CD14-positive monocyte (primary cell): Measurements from ENCODE around the gene PDGFB. TPM values are rescaled to one million over a fixed set of nuclear protein-coding genes. Genes with fewer than 3 reads are reported as not detected.

Experiments used
- DNase-seq, 3 donors: peaks; one replicate each; pipeline ENCODE4 v3.0.0-alpha.2; 2011 to 2022
- H2AFZ ChIP-seq: 2 replicates; pipeline ENCODE4 v1.6.0; 2012; ENCODE audit warnings: mild to moderate bottlenecking, low read depth, low read length, inconsistent platforms; ENCODE audit not compliant: insufficient read depth, poor library complexity, severe bottlenecking
- H3K27ac ChIP-seq, 2 donors: 1 replicate in 1 of 2; 2 replicates in 1 of 2; pipeline ENCODE4 v1.5.1; 2012 to 2013; ENCODE audit warnings: low read length in 2 of 2, control low read depth in 1 of 2, inconsistent platforms in 1 of 2, low read depth in 1 of 2, mild to moderate bottlenecking in 1 of 2
- H3K27me3 ChIP-seq, 2 donors: one replicate each; pipeline versions ENCODE4 v1.6.0 to v1.6.1; 2011 to 2013; ENCODE audit warnings: low read length in 2 of 2; ENCODE audit not compliant: control insufficient read depth in 2 of 2, insufficient read depth in 2 of 2
- H3K36me3 ChIP-seq, 2 donors: replicated peaks in 1 of 2; 1 replicate in 1 of 2; 2 replicates in 1 of 2; pipeline versions ENCODE4 v1.5.1 to v1.6.1; 2012 to 2013; ENCODE audit warnings: low read length in 2 of 2, control low read depth in 1 of 2, inconsistent platforms in 1 of 2, mild to moderate bottlenecking in 1 of 2; ENCODE audit not compliant: insufficient read depth in 2 of 2, control insufficient read depth in 1 of 2
- H3K4me1 ChIP-seq, 2 donors: 1 replicate in 1 of 2; 2 replicates in 1 of 2; pipeline versions ENCODE4 v1.5.1 to v1.6.1; 2012 to 2013; ENCODE audit warnings: low read length in 2 of 2, control low read depth in 1 of 2, inconsistent platforms in 1 of 2, mild to moderate bottlenecking in 1 of 2, moderate library complexity in 1 of 2; ENCODE audit not compliant: insufficient read depth in 2 of 2, control insufficient read depth in 1 of 2
- H3K4me2 ChIP-seq: replicated peaks from 2 replicates; pipeline ENCODE3; 2012; ENCODE audit warnings: low read length, moderate library complexity, mild to moderate bottlenecking; ENCODE audit not compliant: poor library complexity, severe bottlenecking; ENCODE audit errors: extremely low read depth
- H3K4me3 ChIP-seq, 3 experiments: fragments of 200-600 bp in 1 of 3; sonication (generic) in 1 of 3; replicated peaks in 1 of 3; 1 replicate in 2 of 3; 2 replicates in 1 of 3; pipeline ENCODE4 v1.5.1; 2011 to 2013; ENCODE audit warnings: low read length in 3 of 3, mild to moderate bottlenecking in 3 of 3, control low read depth in 2 of 3, low read depth in 2 of 3, inconsistent platforms in 1 of 3, moderate library complexity in 1 of 3
- H3K79me2 ChIP-seq: 2 replicates; pipeline ENCODE4 v1.6.0; 2012; ENCODE audit warnings: mild to moderate bottlenecking, control low read depth, inconsistent platforms, low read length, moderate library complexity; ENCODE audit not compliant: insufficient read depth
- H3K9ac ChIP-seq: 2 replicates; pipeline ENCODE4 v1.6.0; 2017; ENCODE audit warnings: low read length, mild to moderate bottlenecking; ENCODE audit not compliant: insufficient read depth, poor library complexity, severe bottlenecking
- H3K9me3 ChIP-seq, 2 donors: replicated peaks in 1 of 2; 1 replicate in 1 of 2; 2 replicates in 1 of 2; pipeline versions ENCODE4 v1.5.1 to v1.6.1; 2012 to 2013; ENCODE audit warnings: low read length in 2 of 2, control low read depth in 1 of 2; ENCODE audit not compliant: control insufficient read depth in 1 of 2, insufficient read depth in 1 of 2
- H4K20me1 ChIP-seq: 2 replicates; pipeline ENCODE4 v1.6.0; 2012; ENCODE audit warnings: mild to moderate bottlenecking, low read length, control low read depth, moderate library complexity; ENCODE audit not compliant: insufficient read depth
- H3K27ac Mint-ChIP-seq, 7 donors: one replicate each; pipeline ENCODE4 v1.8.0; 2020; ENCODE audit warnings: mild to moderate bottlenecking in 7 of 7, mixed read lengths in 7 of 7, moderate library complexity in 6 of 7, inconsistent platforms in 2 of 7
- H3K27me3 Mint-ChIP-seq, 3 donors: one replicate each; pipeline ENCODE4 v1.8.0; 2021 to 2022; ENCODE audit warnings: low read depth in 3 of 3, mild to moderate bottlenecking in 3 of 3, mixed read lengths in 3 of 3, moderate library complexity in 3 of 3, inconsistent platforms in 1 of 3
- H3K36me3 Mint-ChIP-seq, 2 donors: one replicate each; pipeline ENCODE4 v1.8.0; 2020; ENCODE audit warnings: mixed read lengths in 2 of 2, inconsistent platforms in 1 of 2, mild to moderate bottlenecking in 1 of 2
- H3K4me1 Mint-ChIP-seq: one replicate; pipeline ENCODE4 v1.8.0; 2020; ENCODE audit warnings: mild to moderate bottlenecking, mixed read lengths
- H3K4me3 Mint-ChIP-seq, 2 donors: one replicate each; pipeline ENCODE4 v1.8.0; 2020; ENCODE audit warnings: mild to moderate bottlenecking in 2 of 2, mixed read lengths in 2 of 2, moderate library complexity in 1 of 2
- H3K9me3 Mint-ChIP-seq, 7 donors: one replicate each; pipeline ENCODE4 v1.8.0; 2020 to 2022; ENCODE audit warnings: mixed read lengths in 7 of 7, mild to moderate bottlenecking in 6 of 7, moderate library complexity in 6 of 7, inconsistent platforms in 2 of 7
- WGBS: methylation state at CpG from one replicate; pipeline ENCODE4 v1.1.5; 2013; ENCODE audit warnings: missing lambda C conversion rate; ENCODE audit not compliant: insufficient coverage; 5-methylcytosine and 5-hydroxymethylcytosine counted together
- intact Hi-C, 2 donors: fragments of 100-400 bp; cut with micrococcal nuclease; formaldehyde crosslinking; loops; one replicate each; pipeline versions ENCODE4 v1.15.0 to v1.15.1; 2023
- polyA plus RNA-seq, 3 donors: library from polyadenylated mRNA; depleted of rRNA in 1 of 3; unstranded in 2 of 3; stranded (reverse) in 1 of 3; fragments of 300-500 nt in 2 of 3; fragments of >200 nt in 1 of 3; fragmentation: Illumina TruSeq in 2 of 3; gene quantifications; 1 replicate in 2 of 3; 2 replicates in 1 of 3; pipeline ENCODE4 v1.2.3, GENCODE V29; 2012 to 2021
- TF ChIP-seq, protein P1 (sequence below): fragments of 200-600 bp; IDR thresholded peaks from one replicate; pipeline ENCODE4 v1.8.0; 2022; ENCODE audit warnings: antibody characterized with exemption, mild to moderate bottlenecking

The PDGFB gene
- polyA plus RNA-seq, 3 donors = 0.15 TPM; not detected in 2

DNA sequence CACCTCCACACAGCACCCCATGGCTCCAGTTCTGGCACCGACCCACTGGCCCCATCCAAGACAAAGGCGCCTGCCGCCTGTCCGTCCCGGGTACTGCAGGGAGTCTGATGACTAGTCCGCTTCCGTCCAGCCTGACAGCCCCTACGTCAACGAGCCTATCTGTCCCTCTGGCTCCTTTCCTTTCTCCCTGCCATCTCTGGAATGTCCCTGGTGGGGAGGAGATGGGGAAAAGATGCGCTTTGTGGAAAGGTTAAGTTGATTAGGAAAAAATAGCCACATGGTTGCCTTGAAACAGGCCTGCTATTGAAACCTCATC lies 10.4 kb downstream of the PDGFB start:
- peaks cover 94 to 100% (median 100%) of the 10 kb centered on the region in 3 donors for H3K27me3 Mint-ChIP-seq
- DNase-seq = peak; percentile 18 to 63 (median 27)
- no peak overlapping the region for H3K27ac Mint-ChIP-seq
- intact Hi-C loops = no loop called here
- Histone ChIP-seq H3K4me3 (no peak overlapping the region), H3K4me2 (no peak overlapping the region), H2AFZ (no peak overlapping the region), H3K36me3 (no peaks in the 10 kb centered on the region), H3K79me2 (no peaks in the 10 kb centered on the region), H3K27ac (no peak overlapping the region), H4K20me1 (no peaks in the 10 kb centered on the region), H3K9me3 (peaks cover 0 to 40% of the 10 kb centered on the region in 2 donors), H3K4me1 (peaks cover 9 to 20% of the 10 kb centered on the region in 2 donors), H3K27me3 (peaks cover 73 to 100% of the 10 kb centered on the region in 2 donors), H3K9ac (no peak overlapping the region)
- H3K4me1 Mint-ChIP-seq = peaks cover 45% of the 10 kb centered on the region
- 0% methylated on average over 1 of the region's 10 CpGs for WGBS
- H3K36me3 Mint-ChIP-seq = peaks cover 9 to 13% of the 10 kb centered on the region in 2 donors
- H3K4me3 Mint-ChIP-seq = peak overlapping the region in 1 of 2 donors; percentile 75
- peaks cover 0 to 24% (median 9%) of the 10 kb centered on the region in 7 donors for H3K9me3 Mint-ChIP-seq
- TF ChIP-seq, protein P1, sequence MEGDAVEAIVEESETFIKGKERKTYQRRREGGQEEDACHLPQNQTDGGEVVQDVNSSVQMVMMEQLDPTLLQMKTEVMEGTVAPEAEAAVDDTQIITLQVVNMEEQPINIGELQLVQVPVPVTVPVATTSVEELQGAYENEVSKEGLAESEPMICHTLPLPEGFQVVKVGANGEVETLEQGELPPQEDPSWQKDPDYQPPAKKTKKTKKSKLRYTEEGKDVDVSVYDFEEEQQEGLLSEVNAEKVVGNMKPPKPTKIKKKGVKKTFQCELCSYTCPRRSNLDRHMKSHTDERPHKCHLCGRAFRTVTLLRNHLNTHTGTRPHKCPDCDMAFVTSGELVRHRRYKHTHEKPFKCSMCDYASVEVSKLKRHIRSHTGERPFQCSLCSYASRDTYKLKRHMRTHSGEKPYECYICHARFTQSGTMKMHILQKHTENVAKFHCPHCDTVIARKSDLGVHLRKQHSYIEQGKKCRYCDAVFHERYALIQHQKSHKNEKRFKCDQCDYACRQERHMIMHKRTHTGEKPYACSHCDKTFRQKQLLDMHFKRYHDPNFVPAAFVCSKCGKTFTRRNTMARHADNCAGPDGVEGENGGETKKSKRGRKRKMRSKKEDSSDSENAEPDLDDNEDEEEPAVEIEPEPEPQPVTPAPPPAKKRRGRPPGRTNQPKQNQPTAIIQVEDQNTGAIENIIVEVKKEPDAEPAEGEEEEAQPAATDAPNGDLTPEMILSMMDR = peak; percentile 12

DNA sequence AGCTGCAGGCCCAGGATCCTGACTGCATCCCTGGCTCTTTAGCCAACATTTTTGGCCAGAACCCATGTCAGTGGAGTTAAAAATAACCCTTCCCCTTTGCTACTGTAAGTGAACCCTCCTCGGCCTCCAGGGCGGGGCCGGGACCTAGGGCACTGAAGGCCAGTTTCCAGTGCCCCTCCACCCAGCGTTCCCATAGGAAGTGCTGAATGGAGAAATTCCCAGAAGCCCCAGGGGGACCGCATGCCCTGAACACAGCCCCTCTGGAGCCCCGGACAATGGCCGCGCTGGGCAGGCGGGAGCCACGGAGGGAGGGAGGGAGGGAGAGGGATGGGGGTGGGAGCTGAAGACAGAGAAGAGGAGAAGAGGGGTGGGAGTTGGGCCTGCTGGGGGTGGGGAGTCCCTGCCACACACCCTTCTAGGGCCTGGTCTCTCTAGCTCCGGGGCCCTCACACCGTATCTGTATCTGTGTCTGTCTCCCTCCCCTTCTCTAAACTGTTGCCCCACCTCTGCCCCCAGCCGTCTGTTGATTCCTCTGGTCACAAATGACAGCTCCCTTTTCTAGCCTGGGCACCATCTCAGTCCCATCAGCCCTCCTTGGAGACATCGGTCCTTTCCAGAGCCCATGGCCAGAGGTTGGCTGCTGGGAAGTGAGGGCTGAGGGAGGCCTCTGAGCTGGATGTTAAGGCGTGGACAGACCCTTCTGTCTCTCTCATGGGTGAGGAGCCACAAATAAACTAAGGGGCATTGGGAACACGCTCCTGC lies 10.9 kb downstream of the PDGFB start:
- H3K4me1 ChIP-seq = peaks cover 9 to 20% of the 10 kb centered on the region in 2 donors
- peaks cover 73 to 100% of the 10 kb centered on the region in 2 donors for H3K27me3 ChIP-seq
- peaks cover 45% of the 10 kb centered on the region for H3K4me1 Mint-ChIP-seq

More for the DNA sequence above, 10.9 kb downstream of the PDGFB start:
- H3K79me2 ChIP-seq = no peaks in the 10 kb centered on the region
- H3K4me2 ChIP-seq = no peak overlapping the region
- Mint-ChIP-seq H3K4me3 (peak overlapping the region in 1 of 2 donors; percentile 78), H3K9me3 (peaks cover 0 to 24% (median 9%) of the 10 kb centered on the region in 7 donors), H3K27ac (peak overlapping the region in 1 of 7 donors; percentile 60), H3K27me3 (peaks cover 97 to 100% (median 100%) of the 10 kb centered on the region in 3 donors), H3K36me3 (peaks cover 9 to 13% of the 10 kb centered on the region in 2 donors)
- DNase-seq = no peak
- intact Hi-C loops = no loop called here
- H3K9me3 ChIP-seq = peaks cover 0 to 40% of the 10 kb centered on the region in 2 donors
- TF ChIP-seq, protein P1 = peak; percentile 20
- H3K9ac ChIP-seq = no peak overlapping the region
- no peak overlapping the region for H2AFZ ChIP-seq
- no peaks in the 10 kb centered on the region for H3K36me3 ChIP-seq
- WGBS = 10% methylated on average over 13 of the region's 16 CpGs
- H4K20me1 ChIP-seq = no peaks in the 10 kb centered on the region
- H3K4me3 ChIP-seq = no peak overlapping the region
- H3K27ac ChIP-seq = no peak overlapping the region
